ENCODE measurements around the gene C5.

Gene C5

GRCh38 chr9:120909904-120910303 is 140.2 kb downstream of the C5 start:
- no peak overlapping the region for H2AK5ac ChIP-seq (ENCODE audit: low read length, severe bottlenecking)
- H3K4me2 ChIP-seq (ENCODE audit: low read length, poor library complexity, severe bottlenecking) = no peak overlapping the region
- H3K36me3 ChIP-seq (ENCODE audit: control insufficient read depth in 1 of 2, insufficient read depth in 2 of 2, low read depth in 1 of 2, low read length in 2 of 2) = peaks cover 9 to 29% of the 10 kb centered on the region in 2 experiments
- peak overlapping the region; percentile 31 for H4K8ac ChIP-seq (ENCODE audit: low read length)
- no peak overlapping the region for H2BK120ac ChIP-seq (ENCODE audit: low read depth, low read length)
- H3K79me1 ChIP-seq (replicated peaks; ENCODE audit: low read length, poor library complexity, severe bottlenecking) = no peaks in the 10 kb centered on the region
- no peak overlapping the region for H3K27ac ChIP-seq (ENCODE audit: low read length, poor library complexity, severe bottlenecking)
- H3K14ac ChIP-seq (ENCODE audit: low read length in 2 of 2) = peak overlapping the region in 1 of 2 experiments; percentile 26
- H2BK5ac ChIP-seq (ENCODE audit: low read depth, low read length, poor library complexity, severe bottlenecking) = no peak overlapping the region
- no peak overlapping the region for H4K91ac ChIP-seq (ENCODE audit: low read length)
- H3K27me3 ChIP-seq (ENCODE audit: control insufficient read depth in 1 of 2, insufficient read depth in 1 of 2, low read length in 2 of 2) = no peaks in the 10 kb centered on the region
- no peak overlapping the region for H2AFZ ChIP-seq (ENCODE audit: low read depth, low read length)
- H2BK12ac ChIP-seq (ENCODE audit: low read length in 2 of 2) = no peak overlapping the region
- H3K4ac ChIP-seq (ENCODE audit: low read depth in 1 of 2, low read length in 2 of 2) = no peak overlapping the region
- WGBS = 55% methylated on average over 5 of the region's 5 CpGs
- H3K18ac ChIP-seq (ENCODE audit: low read depth in 1 of 2, low read length in 2 of 2) = no peak overlapping the region
- no peak overlapping the region for H3K23ac ChIP-seq (ENCODE audit: low read length in 2 of 2)
- no peak overlapping the region for H2BK15ac ChIP-seq (ENCODE audit: low read depth, poor library complexity, severe bottlenecking)
- no peak overlapping the region for H3K9ac ChIP-seq (ENCODE audit: low read length)
- H3K4me1 ChIP-seq (ENCODE audit: control insufficient read depth, insufficient read depth, low read depth, low read length) = peaks cover 8% of the 10 kb centered on the region
- DNase-seq = no peak
- H3K9me3 ChIP-seq (ENCODE audit: control insufficient read depth, low read length) = no peaks in the 10 kb centered on the region
- H3K4me3 ChIP-seq (ENCODE audit: insufficient read depth in 1 of 2, low read depth in 1 of 2, low read length in 2 of 2) = no peak overlapping the region

GRCh38 chr9:120905315-120906164 is 144.5 kb downstream of the C5 start:
- Histone ChIP-seq H3K23ac (ENCODE audit: low read length in 2 of 2) (no peak overlapping the region), H3K4me2 (ENCODE audit: low read length, poor library complexity, severe bottlenecking) (peak overlapping the region; percentile 4), H3K9me3 (ENCODE audit: control insufficient read depth, low read length) (no peaks in the 10 kb centered on the region), H3K4me1 (ENCODE audit: control insufficient read depth, insufficient read depth, low read depth, low read length) (peaks cover 8% of the 10 kb centered on the region), H3K36me3 (ENCODE audit: control insufficient read depth in 1 of 2, insufficient read depth in 2 of 2, low read depth in 1 of 2, low read length in 2 of 2) (peaks cover 0 to 19% of the 10 kb centered on the region in 2 experiments), H4K8ac (ENCODE audit: low read length) (no peak overlapping the region), H3K14ac (ENCODE audit: low read length in 2 of 2) (no peak overlapping the region), H2AK5ac (ENCODE audit: low read length, severe bottlenecking) (no peak overlapping the region), H3K9ac (ENCODE audit: low read length) (no peak overlapping the region), H3K79me1 (replicated peaks; ENCODE audit: low read length, poor library complexity, severe bottlenecking) (no peaks in the 10 kb centered on the region), H2BK5ac (ENCODE audit: low read depth, low read length, poor library complexity, severe bottlenecking) (no peak overlapping the region), H2BK12ac (ENCODE audit: low read length in 2 of 2) (no peak overlapping the region), H3K27me3 (ENCODE audit: control insufficient read depth in 1 of 2, insufficient read depth in 1 of 2, low read length in 2 of 2) (peaks cover 0 to 20% of the 10 kb centered on the region in 2 experiments), H4K91ac (ENCODE audit: low read length) (no peak overlapping the region), H3K18ac (ENCODE audit: low read depth in 1 of 2, low read length in 2 of 2) (no peak overlapping the region), H3K4ac (ENCODE audit: low read depth in 1 of 2, low read length in 2 of 2) (no peak overlapping the region), H2BK120ac (ENCODE audit: low read depth, low read length) (no peak overlapping the region), H3K4me3 (ENCODE audit: insufficient read depth in 1 of 2, low read depth in 1 of 2, low read length in 2 of 2) (no peak overlapping the region), H2BK15ac (ENCODE audit: low read depth, poor library complexity, severe bottlenecking) (no peak overlapping the region), H2AFZ (ENCODE audit: low read depth, low read length) (no peak overlapping the region), H3K27ac (ENCODE audit: low read length, poor library complexity, severe bottlenecking) (no peak overlapping the region)
- no peak for DNase-seq
- WGBS = 93% methylated on average over 11 of the region's 11 CpGs

- Histone ChIP-seq H3K27me3 (ENCODE audit: control insufficient read depth in 1 of 2, insufficient read depth in 1 of 2, low read length in 2 of 2) (peaks cover 0 to 26% of the 10 kb centered on the region in 2 experiments), H4K8ac (ENCODE audit: low read length) (no peak overlapping the region), H3K27ac (ENCODE audit: low read length, poor library complexity, severe bottlenecking) (no peak overlapping the region), H2AFZ (ENCODE audit: low read depth, low read length) (no peak overlapping the region), H2BK120ac (ENCODE audit: low read depth, low read length) (no peak overlapping the region), H2BK15ac (ENCODE audit: low read depth, poor library complexity, severe bottlenecking) (no peak overlapping the region), H3K4ac (ENCODE audit: low read depth in 1 of 2, low read length in 2 of 2) (no peak overlapping the region), H2AK5ac (ENCODE audit: low read length, severe bottlenecking) (no peak overlapping the region), H3K36me3 (ENCODE audit: control insufficient read depth in 1 of 2, insufficient read depth in 2 of 2, low read depth in 1 of 2, low read length in 2 of 2) (peaks cover 0 to 19% of the 10 kb centered on the region in 2 experiments), H3K4me1 (ENCODE audit: control insufficient read depth, insufficient read depth, low read depth, low read length) (peaks cover 5% of the 10 kb centered on the region), H4K91ac (ENCODE audit: low read length) (no peak overlapping the region), H2BK5ac (ENCODE audit: low read depth, low read length, poor library complexity, severe bottlenecking) (no peak overlapping the region), H3K4me2 (ENCODE audit: low read length, poor library complexity, severe bottlenecking) (no peak overlapping the region), H3K18ac (ENCODE audit: low read depth in 1 of 2, low read length in 2 of 2) (no peak overlapping the region), H3K9ac (ENCODE audit: low read length) (no peak overlapping the region), H3K79me1 (replicated peaks; ENCODE audit: low read length, poor library complexity, severe bottlenecking) (no peaks in the 10 kb centered on the region), H3K23ac (ENCODE audit: low read length in 2 of 2) (no peak overlapping the region), H3K4me3 (ENCODE audit: insufficient read depth in 1 of 2, low read depth in 1 of 2, low read length in 2 of 2) (no peak overlapping the region), H2BK12ac (ENCODE audit: low read length in 2 of 2) (no peak overlapping the region), H3K9me3 (ENCODE audit: control insufficient read depth, low read length) (no peaks in the 10 kb centered on the region), H3K14ac (ENCODE audit: low read length in 2 of 2) (no peak overlapping the region)
- no peak for DNase-seq
- WGBS = 86% methylated on average over 11 of the region's 11 CpGs
Observed at GRCh38 chr9:120904978-120905301, 145.1 kb downstream of the C5 start.

GRCh38 chr9:120904061-120904977 is 145.8 kb downstream of the C5 start:
- no peak overlapping the region for H3K18ac ChIP-seq (ENCODE audit: low read depth in 1 of 2, low read length in 2 of 2)
- no peak overlapping the region for H3K4ac ChIP-seq (ENCODE audit: low read depth in 1 of 2, low read length in 2 of 2)
- no peak overlapping the region for H3K14ac ChIP-seq (ENCODE audit: low read length in 2 of 2)
- no peak overlapping the region for H3K23ac ChIP-seq (ENCODE audit: low read length in 2 of 2)
- H3K9me3 ChIP-seq (ENCODE audit: control insufficient read depth, low read length) = no peaks in the 10 kb centered on the region
- no peaks in the 10 kb centered on the region for H3K4me1 ChIP-seq (ENCODE audit: control insufficient read depth, insufficient read depth, low read depth, low read length)
- no peak overlapping the region for H3K9ac ChIP-seq (ENCODE audit: low read length)
- H2BK120ac ChIP-seq (ENCODE audit: low read depth, low read length) = no peak overlapping the region
- peaks cover 0 to 18% of the 10 kb centered on the region in 2 experiments for H3K36me3 ChIP-seq (ENCODE audit: control insufficient read depth in 1 of 2, insufficient read depth in 2 of 2, low read depth in 1 of 2, low read length in 2 of 2)
- H4K91ac ChIP-seq (ENCODE audit: low read length) = no peak overlapping the region
- H2AFZ ChIP-seq (ENCODE audit: low read depth, low read length) = no peak overlapping the region
- no peak overlapping the region for H3K27ac ChIP-seq (ENCODE audit: low read length, poor library complexity, severe bottlenecking)
- no peak for DNase-seq
- H3K4me3 ChIP-seq (ENCODE audit: insufficient read depth in 1 of 2, low read depth in 1 of 2, low read length in 2 of 2) = no peak overlapping the region
- WGBS = 93% methylated on average over 16 of the region's 16 CpGs
- H3K79me1 ChIP-seq (replicated peaks; ENCODE audit: low read length, poor library complexity, severe bottlenecking) = no peaks in the 10 kb centered on the region
- H2BK5ac ChIP-seq (ENCODE audit: low read depth, low read length, poor library complexity, severe bottlenecking) = no peak overlapping the region
- H2BK12ac ChIP-seq (ENCODE audit: low read length in 2 of 2) = no peak overlapping the region
- no peak overlapping the region for H4K8ac ChIP-seq (ENCODE audit: low read length)
- H3K27me3 ChIP-seq (ENCODE audit: control insufficient read depth in 1 of 2, insufficient read depth in 1 of 2, low read length in 2 of 2) = peaks cover 0 to 32% of the 10 kb centered on the region in 2 experiments
- H3K4me2 ChIP-seq (ENCODE audit: low read length, poor library complexity, severe bottlenecking) = no peak overlapping the region
- H2BK15ac ChIP-seq (ENCODE audit: low read depth, poor library complexity, severe bottlenecking) = no peak overlapping the region
- no peak overlapping the region for H2AK5ac ChIP-seq (ENCODE audit: low read length, severe bottlenecking)

Data from mesenchymal stem cell (in vitro differentiated cells and primary cell).